GM12878 (cell line): ENCODE results near the gene HNRNPM. TPM values are rescaled to one million over a fixed set of nuclear protein-coding genes. Genes with fewer than 3 reads are reported as not detected.
"Not testable (repeated sequence)": the region's sequence is repeated elsewhere in the genome, so short reads cannot be mapped to it uniquely, and the experiment has no call there.

Experiments
- ATAC-seq: fragments of 200-7000 bp; cut with Tn5 transposase; 3 replicates; pipeline ENCODE4 v1.9.1; 2020; ENCODE audit warnings: mild to moderate bottlenecking, moderate library complexity
- BruUV-seq: library from RNA; stranded (reverse); fragments of 400-500 nt; replicated peaks from 2 replicates; lab custom pipeline; 2021; lab: Mats Ljungman, UMichigan
- CTCF ChIA-PET: fragments of 300-600 bp; sonication (Branson Sonifier 250); formaldehyde crosslinking; extraction: SDS; loops from one replicate; lab custom pipeline; 2021; ENCODE audit warnings: inconsistent platforms; lab: Yijun Ruan, JAX
- POLR2A ChIA-PET: fragments of 350-600 bp; formaldehyde crosslinking; extraction: SDS; loops from one replicate; lab custom pipeline; 2021; ENCODE audit warnings: inconsistent platforms; lab: Charles Lee
- RAD21 ChIA-PET: fragments of 300-600 bp; sonication (Branson Sonifier 250); formaldehyde crosslinking; loops from one replicate; lab custom pipeline; 2023; ENCODE audit warnings: antibody characterized with exemption; ENCODE audit not compliant: unreplicated experiment; lab: Charles Lee
- SMC1A ChIA-PET: fragments of 300-600 bp; sonication (Branson Sonifier 250); formaldehyde crosslinking; loops from one replicate; lab custom pipeline; 2023; ENCODE audit not compliant: unreplicated experiment, uncharacterized antibody; lab: Charles Lee
- DNase-seq: peaks from one replicate; pipeline ENCODE4 v3.0.0-alpha.2; 2011; ENCODE audit warnings: low read depth, low spot score
- FAIRE-seq: peaks from 3 replicates; lab custom pipeline; 2011; peaks lifted over from hg19 to GRCh38; lab: Jason Lieb, UNC
- H2AFZ ChIP-seq: 2 replicates; pipeline ENCODE4 v1.6.0; 2011; ENCODE audit warnings: low read depth, low read length, control low read depth; ENCODE audit not compliant: control insufficient read depth
- H3K27ac ChIP-seq: 2 replicates; pipeline ENCODE4 v1.5.1; 2011; ENCODE audit warnings: control low read depth; ENCODE audit not compliant: control insufficient read depth, insufficient read depth
- H3K27me3 ChIP-seq, 2 experiments: replicated peaks in 1 of 2; 2 replicates each; pipeline versions ENCODE4 v1.6.0 to v1.6.1; 2011; ENCODE audit warnings: low read length in 1 of 2; ENCODE audit not compliant: control insufficient read depth in 2 of 2, insufficient read depth in 2 of 2
- H3K36me3 ChIP-seq, 2 experiments: 2 replicates each; pipeline ENCODE4 v1.5.1; 2011; ENCODE audit warnings: low read length in 1 of 2; ENCODE audit not compliant: control insufficient read depth in 2 of 2, insufficient read depth in 2 of 2
- H3K4me1 ChIP-seq: 2 replicates; pipeline ENCODE4 v1.6.1; 2011; ENCODE audit warnings: mild to moderate bottlenecking, low read length, moderate library complexity, mixed read lengths; ENCODE audit not compliant: control insufficient read depth, insufficient read depth
- H3K4me2 ChIP-seq: 2 replicates; pipeline ENCODE4 v1.6.0; 2011; ENCODE audit warnings: control low read depth; ENCODE audit not compliant: control insufficient read depth, insufficient read depth
- H3K4me3 ChIP-seq: fragments of 200-600 bp; sonication (generic); 2 replicates; pipeline ENCODE4 v1.5.1; 2016
- H3K79me2 ChIP-seq: 2 replicates; pipeline ENCODE4 v1.6.0; 2011; ENCODE audit warnings: low read length; ENCODE audit not compliant: control insufficient read depth, insufficient read depth
- H3K9ac ChIP-seq: 2 replicates; pipeline ENCODE4 v1.8.0; 2011; ENCODE audit warnings: low read length, control low read depth, mixed read lengths; ENCODE audit not compliant: control insufficient read depth, insufficient read depth
- H3K9me3 ChIP-seq: replicated peaks from 3 replicates; pipeline ENCODE4 v1.5.1; 2011; ENCODE audit warnings: mild to moderate bottlenecking, low read length; ENCODE audit not compliant: control insufficient read depth, insufficient read depth
- H4K20me1 ChIP-seq: 2 replicates; pipeline ENCODE4 v1.6.0; 2011; ENCODE audit not compliant: control insufficient read depth, insufficient read depth
- BRCA1 ChIP-seq: IDR thresholded peaks from 2 replicates; pipeline ENCODE4 v1.6.1; 2011; ENCODE audit warnings: low read depth, low read length, improper control_type of control experiment
- E4F1 ChIP-seq: fragments of 450-650 bp; IDR thresholded peaks from 2 replicates; pipeline ENCODE4 v1.6.1; 2018; ENCODE audit warnings: borderline replicate concordance, mild to moderate bottlenecking; ENCODE audit not compliant: partially characterized antibody
- ESRRA ChIP-seq: IDR thresholded peaks from 2 replicates; pipeline ENCODE4 v1.6.1; 2012; ENCODE audit warnings: mild to moderate bottlenecking, low read length, improper control_type of control experiment
- FOS ChIP-seq: IDR thresholded peaks from 3 replicates; pipeline ENCODE4 v1.6.1; 2011; ENCODE audit warnings: borderline replicate concordance; ENCODE audit not compliant: insufficient read length; ENCODE audit errors: extremely low read depth
- MLLT1 ChIP-seq: fragments of 450-650 bp; IDR thresholded peaks from 2 replicates; pipeline ENCODE4 v1.6.1; 2016; ENCODE audit warnings: mild to moderate bottlenecking
- NR2F1 ChIP-seq: fragments of 450-650 bp; conservative IDR thresholded peaks from 2 replicates; pipeline ENCODE4 v1.6.1; 2017; ENCODE audit warnings: mild to moderate bottlenecking
- RAD51 ChIP-seq: fragments of 450-650 bp; IDR thresholded peaks from 2 replicates; pipeline ENCODE4 v1.6.1; 2016; ENCODE audit warnings: moderate library complexity, mild to moderate bottlenecking, inconsistent platforms
- ZNF24 ChIP-seq: fragments of 450-650 bp; IDR thresholded peaks from 2 replicates; pipeline ENCODE4 v1.6.1; 2017; ENCODE audit warnings: antibody characterized with exemption, mild to moderate bottlenecking
- WGBS: methylation state at CpG from one replicate; pipeline ENCODE4 v1.1.6; 2016; ENCODE audit warnings: low lambda C conversion rate; ENCODE audit not compliant: insufficient replicate concordance, insufficient coverage; ENCODE audit errors: missing lambda C conversion rate; 5-methylcytosine and 5-hydroxymethylcytosine counted together
- in situ Hi-C: fragments of 300-500 bp; cut with MboI; formaldehyde crosslinking; loops from 9 replicates; pipeline ENCODE4 v1.14.3; 2018; ENCODE audit warnings: mixed read lengths
- intact Hi-C: fragments of 100-400 bp; cut with micrococcal nuclease; formaldehyde crosslinking; loops from one replicate; pipeline ENCODE4 v1.14.2; 2022; ENCODE audit not compliant: unreplicated experiment
- polyA plus RNA-seq, 11 experiments: library from polyadenylated mRNA; depleted of rRNA in 4 of 11; unstranded in 6 of 11; stranded (reverse) in 5 of 11; fragments of >200 nt; fragmentation: Nextera tagmentation in 4 of 11; fragmentation: Illumina TruSeq in 1 of 11; extraction: Ambion mirVana in 4 of 11; extraction: Trizol in 1 of 11; gene quantifications; 1 replicate in 1 of 11; 2 replicates in 10 of 11; pipeline versions ENCODE4 v1.2.1 to v1.2.3, GENCODE V29; 2011 to 2016; ENCODE audit warnings: inconsistent platforms in 2 of 11, missing spikeins in 2 of 11, low read depth in 1 of 11
- total RNA-seq, 4 experiments: library from RNA; depleted of rRNA in 3 of 4; stranded (reverse); fragments of >200 nt in 3 of 4; fragmentation: Illumina TruSeq in 1 of 4; extraction: Trizol in 1 of 4; gene quantifications; 2 replicates each; pipeline versions ENCODE4 v1.2.1 to v1.2.3, GENCODE V29; 2013 to 2021

HNRNPM gene
- total and polyA plus RNA-seq, 10 of the 15 experiments (the other 5 are each of a cell fraction or from before 2014, with no cell fraction given): 14.3 to 415 (median 198) TPM

GRCh38 chr19:8514505-8515009 is 69.8 kb downstream of the HNRNPM start:
- peak overlapping the region; percentile 67; the same call in 1 of the 2 replicates for H3K4me3 ChIP-seq
- not testable (repeated sequence) for H3K27me3 ChIP-seq
- peak; percentile 41; the same call in 1 of the 2 replicates for TF ChIP-seq MLLT1
- TF ChIP-seq NR2F1: peak; percentile 91
- TF ChIP-seq, all 136 proteins: peak for 2; not testable (repeated sequence) for 134
- H3K9ac ChIP-seq: peak overlapping the region; percentile 86
- ChIA-PET CTCF (interaction anchor here (0.6 to 1.9 kb wide), 9 partner anchors 9 to 571 kb away, joined by 3 to 18 read pairs (median 5); partner anchors contain the start of genes ELAVL1, MARCHF2, RAB11B and TIMM44), SMC1A (interaction anchor here (1.1 to 1.5 kb wide), 2 partner anchors 55 to 64 kb away, joined by 5 read pairs; no protein-coding TSS in a partner anchor), RAD21 (interaction anchor here (0.7 to 2.5 kb wide), 10 partner anchors 10 to 124 kb away, joined by 3 to 17 read pairs (median 4); partner anchors contain the start of genes MARCHF2, MYO1F and RAB11B), POLR2A (interaction anchor here (0.6 to 2.0 kb wide), 7 partner anchors 9 to 194 kb away, joined by 3 to 8 read pairs (median 6); partner anchors contain the start of genes HNRNPM, MYO1F, NDUFA7 and RPS28)
- 56% methylated on average over 21 of the region's 21 CpGs for WGBS
- peaks cover 11% of the 10 kb centered on the region; the same call in 1 of the 2 replicates for H3K4me1 ChIP-seq
- ATAC-seq, FAIRE-seq, H3K9me3 ChIP-seq, H4K20me1 ChIP-seq, H3K79me2 ChIP-seq, H2AFZ ChIP-seq, in situ Hi-C loops, H3K27ac ChIP-seq, H3K36me3 ChIP-seq, DNase-seq: not testable (repeated sequence)
- H3K4me2 ChIP-seq: peak overlapping the region; percentile 75; the same call in 1 of the 2 replicates
- TSS peak; percentile 97 for BruUV-seq
- intact Hi-C loops: loop anchor here (2.0 kb wide), 1 partner anchor 62 kb away; the partner anchor contains the start of gene MYO1F

- FAIRE-seq: no peak
- no peak overlapping the region for H3K4me3 ChIP-seq
- H3K36me3 ChIP-seq: no peaks in the 10 kb centered on the region
- no peak overlapping the region for H3K27ac ChIP-seq
- DNase-seq: no peak
- H3K27me3 ChIP-seq: no peaks in the 10 kb centered on the region
- peaks cover 2% of the 10 kb centered on the region for H3K79me2 ChIP-seq
- intact Hi-C loops (loop anchor here (2.0 kb wide), 1 partner anchor 61 kb away; the partner anchor contains the start of gene MYO1F), in situ Hi-C loops (no loop called here)
- H2AFZ ChIP-seq: no peak overlapping the region
- H3K4me2 ChIP-seq: no peak overlapping the region
- SMC1A ChIA-PET: no interaction called here
- WGBS: 79% methylated on average over 11 of the region's 11 CpGs
- CTCF ChIA-PET: no interaction called here
- no peak overlapping the region for H3K9ac ChIP-seq
- no TSS peak for BruUV-seq
- ATAC-seq: no peak
- TF ChIP-seq E4F1 (no peak), RAD51 (no peak), ZNF24 (no peak), ESRRA (no peak), BRCA1 (no peak), FOS (no peak)
- H4K20me1 ChIP-seq: no peaks in the 10 kb centered on the region
- POLR2A ChIA-PET: no interaction called here
- RAD21 ChIA-PET: no interaction called here
- peaks cover 11% of the 10 kb centered on the region; the same call in 1 of the 2 replicates for H3K4me1 ChIP-seq
- no peaks in the 10 kb centered on the region for H3K9me3 ChIP-seq
Observed at GRCh38 chr19:8515317-8515716, 70.5 kb downstream of the HNRNPM start.
